ENCODE results near the gene BBS9. TPM values are rescaled to one million over a fixed set of nuclear protein-coding genes. Genes with fewer than 3 reads are reported as not detected.
"Not testable (repeated sequence)": the region's sequence is repeated elsewhere in the genome, so short reads cannot be mapped to it uniquely, and the experiment has no call there.

BBS9 gene
- total RNA-seq, 1 donor from 2014 or later: 16.2 TPM

DNA sequence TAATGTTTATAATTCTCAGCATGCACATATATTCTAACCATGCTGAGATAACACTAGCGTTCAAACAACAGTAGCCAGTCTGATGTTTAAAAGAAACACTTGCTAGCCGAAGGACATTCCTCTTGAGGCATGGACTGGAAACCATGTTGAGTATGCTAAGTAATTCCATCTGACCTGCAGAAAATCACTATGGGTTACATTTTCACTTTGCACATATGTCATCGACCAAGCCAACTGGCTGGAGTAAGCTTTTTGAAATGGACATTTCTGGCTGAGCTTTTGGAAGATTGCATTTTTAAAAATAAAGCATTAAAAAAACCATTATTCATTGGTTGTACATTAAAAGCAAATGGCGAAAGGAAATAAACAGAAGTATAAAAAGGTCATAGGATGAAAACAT, 88.2 kb downstream of the BBS9 start:
- H3K4me1 Mint-ChIP-seq: peaks cover 8% of the 10 kb centered on the region
- TF ChIP-seq, protein P1, sequence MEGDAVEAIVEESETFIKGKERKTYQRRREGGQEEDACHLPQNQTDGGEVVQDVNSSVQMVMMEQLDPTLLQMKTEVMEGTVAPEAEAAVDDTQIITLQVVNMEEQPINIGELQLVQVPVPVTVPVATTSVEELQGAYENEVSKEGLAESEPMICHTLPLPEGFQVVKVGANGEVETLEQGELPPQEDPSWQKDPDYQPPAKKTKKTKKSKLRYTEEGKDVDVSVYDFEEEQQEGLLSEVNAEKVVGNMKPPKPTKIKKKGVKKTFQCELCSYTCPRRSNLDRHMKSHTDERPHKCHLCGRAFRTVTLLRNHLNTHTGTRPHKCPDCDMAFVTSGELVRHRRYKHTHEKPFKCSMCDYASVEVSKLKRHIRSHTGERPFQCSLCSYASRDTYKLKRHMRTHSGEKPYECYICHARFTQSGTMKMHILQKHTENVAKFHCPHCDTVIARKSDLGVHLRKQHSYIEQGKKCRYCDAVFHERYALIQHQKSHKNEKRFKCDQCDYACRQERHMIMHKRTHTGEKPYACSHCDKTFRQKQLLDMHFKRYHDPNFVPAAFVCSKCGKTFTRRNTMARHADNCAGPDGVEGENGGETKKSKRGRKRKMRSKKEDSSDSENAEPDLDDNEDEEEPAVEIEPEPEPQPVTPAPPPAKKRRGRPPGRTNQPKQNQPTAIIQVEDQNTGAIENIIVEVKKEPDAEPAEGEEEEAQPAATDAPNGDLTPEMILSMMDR (conservative IDR thresholded peaks at IDR 0.05): no peak
- H3K27me3 Mint-ChIP-seq (ENCODE audit: low read depth): no peaks in the 10 kb centered on the region

DNA sequence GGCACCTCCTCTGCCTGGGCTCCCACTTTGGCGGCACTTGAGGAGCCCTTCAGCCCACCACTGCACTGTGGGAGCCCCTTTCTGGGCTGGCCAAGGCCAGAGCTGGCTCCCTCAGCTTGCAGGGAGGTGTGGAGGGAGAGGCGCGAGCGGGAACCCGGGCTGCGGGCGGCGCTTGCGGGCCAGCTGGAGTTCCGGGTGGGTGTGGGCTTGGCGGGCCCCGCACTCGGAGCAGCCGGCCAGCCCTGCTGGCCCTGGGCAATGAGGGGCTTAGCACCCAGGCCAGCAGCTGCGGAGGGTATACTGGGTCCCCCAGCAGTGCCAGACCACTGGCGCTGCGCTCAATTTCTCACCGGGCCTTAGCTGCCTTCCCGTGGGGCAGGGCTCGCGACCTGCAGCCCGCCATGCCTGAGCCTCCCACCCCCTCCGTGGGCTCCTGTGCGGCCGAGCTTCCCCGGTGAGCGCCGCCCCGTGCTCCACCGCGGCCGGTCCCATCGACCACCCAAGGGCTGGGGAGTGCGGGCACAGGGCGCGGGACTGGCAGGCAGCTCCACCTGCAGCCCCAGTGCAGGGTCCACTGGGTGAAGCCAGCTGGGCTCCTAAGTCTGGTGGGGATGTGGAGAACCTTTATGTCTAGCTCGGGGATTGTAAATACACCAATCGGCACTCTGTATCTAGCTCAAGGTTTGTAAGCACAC, 89.6 kb downstream of the BBS9 start:
- not testable (repeated sequence) for H3K9me3 Mint-ChIP-seq; H3K4me1 Mint-ChIP-seq; H3K27ac Mint-ChIP-seq (ENCODE audit: unreplicated experiment); H3K4me3 Mint-ChIP-seq; H3K27me3 Mint-ChIP-seq (ENCODE audit: low read depth); DNase-seq (ENCODE audit: low read depth, low spot score)
- peaks cover 21% of the 10 kb centered on the region for H3K36me3 Mint-ChIP-seq (ENCODE audit: low read depth)

More for the DNA sequence above, 88.2 kb downstream of the BBS9 start:
- H3K27ac Mint-ChIP-seq (ENCODE audit: unreplicated experiment): no peak overlapping the region
- no peak overlapping the region for H3K4me3 Mint-ChIP-seq
- H3K9me3 Mint-ChIP-seq: peaks cover 8% of the 10 kb centered on the region
- DNase-seq (ENCODE audit: low read depth, low spot score): no peak
- peaks cover 26% of the 10 kb centered on the region for H3K36me3 Mint-ChIP-seq (ENCODE audit: low read depth)

DNA sequence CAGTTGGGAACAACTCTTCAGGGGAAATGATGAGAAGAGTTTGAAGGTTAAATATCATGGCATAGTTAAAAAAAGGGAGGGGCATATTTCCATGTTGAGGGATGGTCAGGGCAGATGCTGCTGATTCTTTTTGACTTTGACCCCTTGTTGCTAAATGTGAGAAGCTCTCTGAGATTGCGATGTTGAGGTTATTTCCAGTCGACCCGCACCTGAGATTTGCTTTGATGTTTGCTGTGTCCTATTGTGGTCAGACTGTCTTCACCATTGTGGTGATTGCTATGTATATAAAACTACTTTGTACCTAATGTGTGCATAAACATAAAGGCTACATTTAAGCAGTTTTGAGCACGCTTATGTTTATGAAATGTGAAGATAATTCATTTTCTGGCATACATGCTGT, 90.9 kb downstream of the BBS9 start:
- Mint-ChIP-seq H3K4me1 (peaks cover 8% of the 10 kb centered on the region), H3K9me3 (peaks cover 7% of the 10 kb centered on the region), H3K36me3 (ENCODE audit: low read depth) (peaks cover 13% of the 10 kb centered on the region), H3K4me3 (no peak overlapping the region), H3K27me3 (ENCODE audit: low read depth) (no peaks in the 10 kb centered on the region), H3K27ac (ENCODE audit: unreplicated experiment) (no peak overlapping the region)
- TF ChIP-seq, protein P1 (conservative IDR thresholded peaks at IDR 0.05): no peak
- no peak for DNase-seq (ENCODE audit: low read depth, low spot score)

DNA sequence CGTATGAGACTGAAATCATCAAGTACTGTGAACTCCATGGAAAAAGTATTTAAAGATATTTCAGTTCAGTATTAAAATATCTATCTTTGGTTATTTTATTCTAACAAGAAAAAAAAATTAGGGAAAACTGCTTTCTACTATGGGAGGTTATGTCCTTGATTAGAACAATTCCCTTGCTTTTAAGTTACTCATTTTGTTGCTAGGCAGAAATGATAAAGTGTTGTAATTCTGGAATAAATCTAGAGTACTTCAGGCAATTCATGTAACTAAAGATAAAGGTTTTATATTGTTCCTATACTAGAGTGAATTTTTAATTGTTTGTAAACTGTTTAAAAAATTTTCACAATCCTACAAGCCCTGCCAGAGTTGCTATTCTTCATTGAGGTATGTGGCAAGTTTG, 92.0 kb downstream of the BBS9 start:
- Mint-ChIP-seq H3K36me3 (ENCODE audit: low read depth) (peaks cover 10% of the 10 kb centered on the region), H3K4me3 (no peak overlapping the region), H3K27ac (ENCODE audit: unreplicated experiment) (no peak overlapping the region), H3K9me3 (peaks cover 3% of the 10 kb centered on the region), H3K27me3 (ENCODE audit: low read depth) (no peaks in the 10 kb centered on the region), H3K4me1 (no peaks in the 10 kb centered on the region)
- TF ChIP-seq, protein P1 (conservative IDR thresholded peaks at IDR 0.05): no peak
- DNase-seq (ENCODE audit: low read depth, low spot score): no peak

DNA sequence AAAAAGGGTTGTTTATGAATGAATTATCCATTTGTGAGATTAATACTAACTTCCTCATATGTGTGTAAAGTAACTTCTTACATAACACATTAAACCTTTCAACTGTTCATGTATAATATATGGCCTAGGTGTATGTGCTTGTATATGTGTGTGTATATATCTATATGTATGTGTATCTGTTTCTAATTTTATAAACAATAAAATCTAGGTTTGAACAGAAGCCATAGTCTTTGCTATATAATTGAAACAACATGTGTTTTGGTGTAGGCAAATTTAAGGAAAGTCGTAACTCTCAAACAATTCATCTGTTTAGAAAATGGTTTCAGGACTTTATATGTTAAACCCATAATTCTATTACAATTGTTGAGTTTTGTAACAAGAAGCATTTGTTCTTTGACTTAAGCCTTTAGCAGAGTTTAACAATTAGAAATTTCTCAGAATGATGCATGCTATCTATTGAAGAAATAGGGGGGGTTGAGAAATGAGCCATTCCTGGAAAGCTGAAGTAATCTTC, 103.3 kb downstream of the BBS9 start:
- Mint-ChIP-seq H3K27me3 (ENCODE audit: low read depth) (no peaks in the 10 kb centered on the region), H3K36me3 (ENCODE audit: low read depth) (no peaks in the 10 kb centered on the region), H3K4me1 (no peaks in the 10 kb centered on the region), H3K9me3 (peaks cover 4% of the 10 kb centered on the region), H3K27ac (ENCODE audit: unreplicated experiment) (no peak overlapping the region), H3K4me3 (no peak overlapping the region)
- DNase-seq (ENCODE audit: low read depth, low spot score): no peak
- TF ChIP-seq, protein P1 (conservative IDR thresholded peaks at IDR 0.05): no peak

DNA sequence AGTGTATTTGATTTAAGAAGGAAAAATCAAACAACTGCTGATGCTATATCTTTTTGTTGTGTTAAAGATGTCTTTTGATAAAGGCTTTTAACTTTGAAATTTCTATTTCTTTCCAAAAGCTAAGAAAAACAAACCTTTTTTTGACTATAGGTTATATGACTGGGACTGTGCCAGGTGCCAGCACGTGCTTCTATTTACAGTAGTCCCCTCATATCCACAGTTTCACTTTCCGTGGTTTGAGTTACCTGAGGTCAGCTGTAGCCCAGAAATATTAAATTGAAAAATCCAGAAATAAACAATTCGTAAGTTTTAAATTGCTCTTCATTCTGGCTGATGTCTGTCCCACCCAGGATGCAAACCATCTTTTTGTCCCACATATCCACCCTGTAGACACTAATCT, 104.3 kb downstream of the BBS9 start:
- Mint-ChIP-seq H3K27ac (ENCODE audit: unreplicated experiment) (no peak overlapping the region), H3K9me3 (peaks cover 4% of the 10 kb centered on the region), H3K4me1 (no peaks in the 10 kb centered on the region), H3K4me3 (no peak overlapping the region), H3K27me3 (ENCODE audit: low read depth) (no peaks in the 10 kb centered on the region), H3K36me3 (ENCODE audit: low read depth) (no peaks in the 10 kb centered on the region)
- TF ChIP-seq, protein P1 (conservative IDR thresholded peaks at IDR 0.05): no peak
- DNase-seq (ENCODE audit: low read depth, low spot score): no peak
